Spinal cord (tissue), 10 donors: ENCODE measurements around the gene NAXE. TPM values are rescaled to one million over a fixed set of nuclear protein-coding genes. Genes with fewer than 3 reads are reported as not detected.

Experiments
- DNase-seq, 6 donors: peaks; one replicate each; pipeline versions ENCODE4 v3.0.0 to v3.0.0-alpha.2; 2013 to 2015; ENCODE audit warnings: low spot score in 6 of 6, low read depth in 4 of 6
- H3K27ac ChIP-seq: one replicate; pipeline ENCODE4 v1.5.1; 2013; ENCODE audit warnings: low read depth, low read length, control low read depth
- H3K27me3 ChIP-seq: one replicate; pipeline ENCODE4 v1.6.1; 2013; ENCODE audit warnings: low read length; ENCODE audit not compliant: control insufficient read depth, insufficient read depth
- H3K36me3 ChIP-seq: one replicate; pipeline ENCODE4 v1.6.1; 2013; ENCODE audit warnings: low read length; ENCODE audit not compliant: control insufficient read depth, insufficient read depth
- H3K4me1 ChIP-seq: one replicate; pipeline ENCODE4 v1.6.1; 2013; ENCODE audit warnings: low read length; ENCODE audit not compliant: control insufficient read depth, insufficient read depth
- H3K4me3 ChIP-seq: one replicate; pipeline ENCODE4 v1.5.1; 2013; ENCODE audit warnings: low read depth, low read length, control low read depth
- H3K9me3 ChIP-seq: one replicate; pipeline ENCODE4 v1.6.1; 2013; ENCODE audit warnings: low read length; ENCODE audit not compliant: control insufficient read depth, insufficient read depth
- WGBS: methylation state at CpG from one replicate; pipeline ENCODE4 v1.1.5; 2013; ENCODE audit warnings: missing lambda C conversion rate; ENCODE audit not compliant: insufficient coverage; 5-methylcytosine and 5-hydroxymethylcytosine counted together
- polyA plus RNA-seq, 2 donors: library from polyadenylated mRNA; unstranded; fragments of 120-200 nt; gene quantifications; one replicate each; pipeline ENCODE4 v1.2.1, GENCODE V29; 2013; ENCODE audit not compliant: insufficient read length in 2 of 2
- total RNA-seq, 2 donors: library from RNA; depleted of rRNA in 1 of 2; stranded (reverse); fragments of 120-200 nt in 1 of 2; fragments of >200 nt in 1 of 2; gene quantifications; one replicate each; pipeline versions ENCODE4 v1.2.3 to v1.2.4, GENCODE V29; 2013 to 2014
- donor health status: healthy.

NAXE gene
- total and polyA plus RNA-seq, 4 donors, result 53.5 to 113 (median 107) TPM

DNA sequence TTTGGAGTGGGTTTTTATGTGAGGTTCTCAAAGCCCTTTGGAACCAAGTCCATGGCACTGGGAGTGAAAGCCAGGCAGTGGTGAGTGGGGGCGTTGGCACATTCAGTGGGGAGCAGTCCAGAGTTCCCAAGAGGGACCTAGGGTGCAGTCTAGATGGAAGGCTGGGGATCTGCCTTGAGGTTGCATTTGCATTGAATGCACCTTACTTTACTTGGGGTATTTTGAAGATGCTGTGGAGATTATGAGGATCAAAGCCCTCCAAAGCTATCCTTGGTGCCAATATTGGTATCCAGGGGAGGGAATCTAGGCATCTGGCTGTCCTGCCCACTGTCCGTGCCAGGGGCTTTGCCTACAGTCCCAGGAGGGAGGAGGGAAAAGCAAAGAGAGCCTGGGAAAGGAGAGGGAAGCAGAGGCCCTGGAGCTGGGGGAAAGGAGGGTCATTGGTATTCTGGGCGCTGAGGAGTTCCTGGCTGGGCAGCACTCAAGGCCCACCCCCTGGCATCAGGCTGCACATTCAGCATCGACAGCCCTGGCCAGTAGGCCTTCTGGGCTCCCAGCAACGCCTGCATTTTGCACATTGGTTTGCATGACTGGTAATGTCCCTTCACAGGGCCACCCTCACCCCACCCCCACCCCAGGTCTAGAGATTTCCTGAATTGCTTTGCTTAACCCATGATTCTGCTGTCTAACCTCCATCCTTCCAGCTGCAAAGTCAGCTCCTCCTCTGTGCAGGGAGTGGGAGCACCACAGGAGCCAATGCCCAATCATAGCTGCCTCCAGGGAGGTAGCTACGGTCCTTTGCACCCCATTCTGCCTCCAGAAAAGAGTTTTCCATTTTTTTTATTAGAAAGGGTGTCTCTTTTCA is 49.5 kb downstream of the NAXE start:
- peaks cover 85% of the 10 kb centered on the region for H3K4me1 ChIP-seq
- H3K27me3 ChIP-seq, result peaks cover 8% of the 10 kb centered on the region
- 19% methylated on average over 5 of the region's 6 CpGs for WGBS
- H3K4me3 ChIP-seq, result peak overlapping the region; percentile 83
- peak in 4 of 6 donors; percentile 69 to 92 (median 81) for DNase-seq
- no peaks in the 10 kb centered on the region for H3K9me3 ChIP-seq
- H3K36me3 ChIP-seq, result peaks cover 14% of the 10 kb centered on the region
- H3K27ac ChIP-seq, result peak overlapping the region; percentile 95

DNA sequence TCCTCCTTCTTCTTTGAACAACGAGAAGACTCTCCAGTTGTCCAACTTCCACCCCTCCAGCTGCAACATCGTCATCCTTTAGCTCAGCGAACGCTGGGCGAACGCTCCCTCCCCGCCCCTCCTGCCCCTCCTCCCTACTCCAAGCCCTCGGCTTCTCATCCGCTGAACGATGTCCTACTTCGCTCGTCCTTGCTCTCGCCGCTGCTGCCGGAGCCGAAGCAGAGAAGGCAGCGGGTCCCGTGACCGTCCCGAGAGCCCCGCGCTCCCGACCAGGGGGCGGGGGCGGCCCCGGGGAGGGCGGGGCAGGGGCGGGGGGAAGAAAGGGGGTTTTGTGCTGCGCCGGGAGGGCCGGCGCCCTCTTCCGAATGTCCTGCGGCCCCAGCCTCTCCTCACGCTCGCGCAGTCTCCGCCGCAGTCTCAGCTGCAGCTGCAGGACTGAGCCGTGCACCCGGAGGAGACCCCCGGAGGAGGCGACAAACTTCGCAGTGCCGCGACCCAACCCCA is 50.2 kb downstream of the NAXE start, which contains the start of gene BCAN:
Gene BCAN, plus strand, starts transcription at position 357 of the 504 bp plus-strand sequence. CDS start 3,938 bp downstream, outside the sequence.
- Histone ChIP-seq H3K9me3 (no peaks in the 10 kb centered on the region), H3K36me3 (peaks cover 21% of the 10 kb centered on the region), H3K4me3 (peak within 1 kb of the TSS; percentile 83), H3K27ac (peak within 1 kb of the TSS; percentile 95), H3K4me1 (peaks cover 88% of the 10 kb centered on the region), H3K27me3 (peaks cover 14% of the 10 kb centered on the region)
- 0% methylated on average over 33 of the region's 46 CpGs for WGBS
- DNase-seq, result peak in 3 of 6 donors; percentile 71 to 91 (median 90)

DNA sequence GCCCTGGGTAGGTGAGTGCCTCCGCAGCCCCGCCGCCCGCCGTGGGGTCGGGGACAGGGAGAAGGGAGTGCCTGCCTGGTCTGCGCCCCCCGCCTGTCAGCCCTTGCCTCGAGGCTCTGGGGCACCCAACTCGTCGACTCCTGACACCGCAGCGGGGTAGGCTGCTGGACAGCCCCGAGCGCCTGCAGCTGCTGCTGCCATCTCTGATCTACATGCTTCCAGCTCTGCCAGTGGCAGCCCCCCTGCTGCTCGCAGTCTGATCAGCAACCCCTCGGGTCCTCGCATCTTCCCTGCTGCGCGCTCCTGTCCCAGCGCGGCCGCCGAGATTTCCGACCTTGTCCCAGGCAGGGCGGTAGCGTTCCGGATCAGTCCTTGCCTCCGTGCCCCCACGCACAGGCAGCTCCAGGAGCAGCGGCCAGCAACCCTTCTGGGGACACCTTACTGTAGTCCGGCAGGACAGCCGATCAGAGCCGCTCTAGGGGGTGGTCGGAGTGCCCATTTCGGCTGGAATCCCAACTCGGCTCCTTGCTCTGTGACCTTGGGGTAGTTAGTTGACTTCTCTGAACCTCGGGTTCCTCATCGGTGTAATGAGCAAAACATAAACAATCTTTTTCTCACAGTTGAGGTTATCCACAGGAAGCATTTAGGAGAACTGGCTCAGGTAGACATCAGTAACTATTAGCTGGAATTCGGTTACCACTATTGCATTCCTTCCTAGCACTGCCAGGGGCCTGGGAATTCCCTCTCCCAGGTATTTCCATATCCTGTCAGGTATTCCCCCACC is 50.9 kb downstream of the NAXE start:
- Histone ChIP-seq H3K9me3 (no peaks in the 10 kb centered on the region), H3K4me1 (peaks cover 89% of the 10 kb centered on the region), H3K36me3 (peaks cover 28% of the 10 kb centered on the region), H3K4me3 (peak overlapping the region; percentile 83), H3K27me3 (peaks cover 14% of the 10 kb centered on the region), H3K27ac (peak overlapping the region; percentile 95)
- WGBS, result under 1% methylated on average over 33 of the region's 40 CpGs
- no peak for DNase-seq

DNA sequence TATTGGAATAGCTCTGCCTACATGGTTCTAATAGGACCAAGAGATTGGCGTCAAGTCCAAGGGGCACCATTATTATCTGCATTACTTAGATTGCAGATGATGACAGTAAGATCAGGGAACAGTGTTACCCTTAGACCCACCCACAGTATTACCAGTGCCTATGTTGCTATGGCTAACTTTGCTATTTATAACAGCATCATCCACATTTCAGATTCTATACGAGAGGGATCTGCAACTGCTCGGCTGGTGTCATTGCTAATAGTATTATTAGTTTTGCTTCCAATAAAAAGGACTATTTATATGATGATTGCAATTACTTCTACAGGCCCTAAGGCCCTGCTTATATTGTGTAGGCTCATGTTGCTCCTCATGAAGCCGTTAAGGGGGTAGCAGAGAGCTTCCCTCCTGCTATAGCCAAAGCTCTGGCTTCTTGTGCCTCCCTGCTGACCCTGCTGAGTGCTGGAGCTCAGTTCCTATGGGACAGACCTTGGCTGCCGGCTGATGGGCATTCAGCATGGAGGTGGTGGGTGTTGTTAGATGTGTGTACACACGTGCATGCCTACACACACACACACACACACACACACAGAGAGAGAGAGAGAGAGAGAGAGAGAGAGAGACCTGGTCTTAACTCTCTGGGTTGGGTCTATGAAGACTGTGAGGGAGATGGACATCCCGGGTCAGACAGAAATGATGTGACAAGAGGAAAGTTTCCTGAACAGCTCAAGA is 51.6 kb downstream of the NAXE start:
- 17% methylated on average over 1 of the region's 7 CpGs for WGBS
- peaks cover 14% of the 10 kb centered on the region for H3K27me3 ChIP-seq
- peak overlapping the region; percentile 95 for H3K27ac ChIP-seq
- H3K4me3 ChIP-seq, result peak overlapping the region; percentile 83
- H3K36me3 ChIP-seq, result peaks cover 35% of the 10 kb centered on the region
- DNase-seq, result peak in 1 of 6 donors; percentile 79
- H3K9me3 ChIP-seq, result no peaks in the 10 kb centered on the region
- H3K4me1 ChIP-seq, result peaks cover 89% of the 10 kb centered on the region

DNA sequence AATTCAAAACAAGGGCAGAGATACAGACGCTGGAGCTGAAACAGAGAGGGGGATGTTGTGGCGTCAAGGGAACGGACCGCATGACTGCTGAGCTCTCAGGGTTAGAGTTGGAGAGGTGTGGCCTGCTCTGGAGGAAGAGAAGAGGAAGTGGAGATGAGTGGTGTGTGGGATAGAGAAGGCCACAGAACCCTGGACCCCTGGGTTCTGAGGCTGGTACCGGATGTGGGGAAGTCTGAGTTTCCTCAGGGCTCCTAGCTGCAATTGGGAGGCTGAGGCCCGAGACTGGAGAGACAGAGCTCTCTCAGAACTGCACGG is 52.2 kb downstream of the NAXE start:
- peak overlapping the region; percentile 83 for H3K4me3 ChIP-seq
- H3K36me3 ChIP-seq, result peaks cover 41% of the 10 kb centered on the region
- peaks cover 14% of the 10 kb centered on the region for H3K27me3 ChIP-seq
- WGBS, result 36% methylated on average over 7 of the region's 7 CpGs
- H3K9me3 ChIP-seq, result no peaks in the 10 kb centered on the region
- no peak for DNase-seq
- peak overlapping the region; percentile 95 for H3K27ac ChIP-seq
- peaks cover 89% of the 10 kb centered on the region for H3K4me1 ChIP-seq

Other genes starting within 250 kb of the NAXE start
- not detected for gene RHBG, start 222.6 kb upstream of the NAXE start, total RNA-seq
- under 1 TPM; 0.26 to 0.81 TPM for gene RHBG, start 222.6 kb upstream of the NAXE start, polyA plus RNA-seq
- gene MEF2D, start 91.0 kb upstream of the NAXE start, total RNA-seq, result 10 to 100 TPM in 1 of 2 donors, 1 to 10 TPM in 1; 5.7 to 13.2 TPM
- 10 to 100 TPM; 21.8 to 28.9 TPM for gene MEF2D, start 91.0 kb upstream of the NAXE start, polyA plus RNA-seq
- 1 to 10 TPM; 4.9 to 7.3 TPM for gene IQGAP3, start 19.2 kb upstream of the NAXE start, total RNA-seq
- gene IQGAP3, start 19.2 kb upstream of the NAXE start, polyA plus RNA-seq, result 10 to 100 TPM in 1 of 2 donors, 1 to 10 TPM in 1; 6.8 to 10.4 TPM
- not detected for gene TTC24, start 12.1 kb upstream of the NAXE start, total RNA-seq
- not detected for gene TTC24, start 12.1 kb upstream of the NAXE start, polyA plus RNA-seq
- gene GPATCH4, start 9.7 kb downstream of the NAXE start, total RNA-seq, result 1 to 10 TPM; 9.5 to 9.7 TPM
- gene GPATCH4, start 9.7 kb downstream of the NAXE start, polyA plus RNA-seq, result 10 to 100 TPM; 41.7 to 44.5 TPM
- 1 to 10 TPM; 7.3 to 9.4 TPM for gene HAPLN2, start 27.6 kb downstream of the NAXE start, total RNA-seq
- gene HAPLN2, start 27.6 kb downstream of the NAXE start, polyA plus RNA-seq, result 10 to 100 TPM; 37.7 to 38.8 TPM
- 100 to 1,000 TPM; 181 to 240 TPM for gene BCAN, start 50.3 kb downstream of the NAXE start, total RNA-seq
- gene BCAN, start 50.3 kb downstream of the NAXE start, polyA plus RNA-seq, result 1,000 to 10,000 TPM in 1 of 2 donors, 100 to 1,000 TPM in 1; 973 to 1,252 TPM
- 10 to 100 TPM; 37.9 to 61.8 TPM for gene NES, start 85.6 kb downstream of the NAXE start, total RNA-seq
- gene NES, start 85.6 kb downstream of the NAXE start, polyA plus RNA-seq, result 100 to 1,000 TPM in 1 of 2 donors, 10 to 100 TPM in 1; 96.9 to 111 TPM
- 100 to 1,000 TPM in 1 of 2 donors, 10 to 100 TPM in 1; 35.6 to 482 TPM for gene CRABP2, start 113.8 kb downstream of the NAXE start, total RNA-seq
- 100 to 1,000 TPM in 1 of 2 donors, 10 to 100 TPM in 1; 37.7 to 139 TPM for gene CRABP2, start 113.8 kb downstream of the NAXE start, polyA plus RNA-seq
- gene METTL25B, start 136.7 kb downstream of the NAXE start, total RNA-seq, result 10 to 100 TPM in 1 of 2 donors, 1 to 10 TPM in 1; 8.1 to 27.4 TPM
- 10 to 100 TPM; 35.9 to 36.0 TPM for gene METTL25B, start 136.7 kb downstream of the NAXE start, polyA plus RNA-seq
- 10 to 100 TPM in 1 of 2 donors, 1 to 10 TPM in 1; 9.2 to 25.9 TPM for gene ISG20L2, start 137.0 kb downstream of the NAXE start, total RNA-seq
- 10 to 100 TPM; 38.1 to 39.2 TPM for gene ISG20L2, start 137.0 kb downstream of the NAXE start, polyA plus RNA-seq
- gene MRPL24, start 149.3 kb downstream of the NAXE start, total RNA-seq, result 10 to 100 TPM; 22.9 to 61.1 TPM
- gene MRPL24, start 149.3 kb downstream of the NAXE start, polyA plus RNA-seq, result 10 to 100 TPM; 54.5 to 59.8 TPM
- gene HDGF, start 159.9 kb downstream of the NAXE start, total RNA-seq, result 100 to 1,000 TPM in 1 of 2 donors, 10 to 100 TPM in 1; 69.8 to 197 TPM
- gene HDGF, start 159.9 kb downstream of the NAXE start, polyA plus RNA-seq, result 100 to 1,000 TPM; 154 to 161 TPM
- 10 to 100 TPM; 23.9 to 37.1 TPM for gene PRCC, start 175.8 kb downstream of the NAXE start, total RNA-seq
- 100 to 1,000 TPM; 105 to 110 TPM for gene PRCC, start 175.8 kb downstream of the NAXE start, polyA plus RNA-seq
- under 1 TPM in 1 of 2 donors, not detected in 1; 0.33 TPM for gene SH2D2A, start 225.1 kb downstream of the NAXE start, total RNA-seq
- gene SH2D2A, start 225.1 kb downstream of the NAXE start, polyA plus RNA-seq, result under 1 TPM; 0.51 to 0.53 TPM